GM12891 (cell line): ENCODE measurements around the gene SNX11.
"Not testable (repeated sequence)": the region's sequence is repeated elsewhere in the genome, so short reads cannot be mapped to it uniquely, and the experiment has no call there.

Source experiments
- DNase-seq: peaks from one replicate; pipeline ENCODE4 v3.0.0; 2011; ENCODE audit warnings: low spot score; ENCODE audit not compliant: insufficient read length
- FAIRE-seq: peaks from 2 replicates; lab custom pipeline; 2011; peaks lifted over from hg19 to GRCh38; lab: Jason Lieb, UNC
- PAX5 ChIP-seq: IDR thresholded peaks from 2 replicates; pipeline ENCODE4 v1.6.1; 2011; ENCODE audit warnings: low read length, moderate library complexity, mild to moderate bottlenecking; ENCODE audit not compliant: insufficient read depth, severe bottlenecking
- POLR2A ChIP-seq: IDR thresholded peaks from 2 replicates; pipeline ENCODE4 v1.6.1; 2011; ENCODE audit warnings: low read depth, low read length, control low read depth
- POLR2AphosphoS5 ChIP-seq: IDR thresholded peaks from 2 replicates; pipeline ENCODE4 v1.6.1; 2011; ENCODE audit warnings: low read depth, low read length, control low read depth
- POU2F2 ChIP-seq: IDR thresholded peaks from 2 replicates; pipeline ENCODE4 v1.6.1; 2011; ENCODE audit warnings: low read depth, mild to moderate bottlenecking, control low read depth, low read length, moderate library complexity
- SPI1 ChIP-seq: IDR thresholded peaks from 2 replicates; pipeline ENCODE4 v1.6.1; 2011; ENCODE audit warnings: low read depth, low read length, control low read depth
- TAF1 ChIP-seq: IDR thresholded peaks from 2 replicates; pipeline ENCODE4 v1.6.1; 2011; ENCODE audit warnings: low read depth, low read length, control low read depth

Gene SNX11

GRCh38 chr17:48068491-48068961, 39.0 kb upstream of the SNX11 start:
- FAIRE-seq (no peak), DNase-seq (no peak)
- TF ChIP-seq SPI1 (no peak), POU2F2 (no peak), TAF1 (no peak), POLR2AphosphoS5 (no peak), POLR2A (no peak), PAX5 (no peak)

GRCh38 chr17:48070195-48070594, 37.4 kb upstream of the SNX11 start:
- TF ChIP-seq POU2F2, result no peak
- TF ChIP-seq POLR2A, result no peak
- no peak for TF ChIP-seq TAF1
- no peak for TF ChIP-seq POLR2AphosphoS5
- DNase-seq (no peak), FAIRE-seq (no peak)

- DNase-seq (no peak), FAIRE-seq (no peak)
- no peak for TF ChIP-seq TAF1
- TF ChIP-seq POLR2AphosphoS5, result no peak
- no peak for TF ChIP-seq POLR2A
- TF ChIP-seq SPI1, result no peak
- no peak for TF ChIP-seq PAX5
- TF ChIP-seq POU2F2, result no peak
Observed at GRCh38 chr17:48071654-48072053, 35.9 kb upstream of the SNX11 start.

- not testable (repeated sequence) for FAIRE-seq, DNase-seq
Observed at GRCh38 chr17:48072811-48073210, 34.8 kb upstream of the SNX11 start.

GRCh38 chr17:48073566-48074094, 33.9 kb upstream of the SNX11 start:
- not testable (repeated sequence) for DNase-seq, FAIRE-seq

- FAIRE-seq, result peak; percentile 38
- TF ChIP-seq TAF1 (no peak), POU2F2 (no peak), SPI1 (no peak), POLR2A (no peak), PAX5 (no peak), POLR2AphosphoS5 (no peak)
- DNase-seq, result no peak
Observed at GRCh38 chr17:48074322-48075081, 33.1 kb upstream of the SNX11 start.

- not testable (repeated sequence) for DNase-seq, FAIRE-seq
Observed at GRCh38 chr17:48077152-48077551, 30.4 kb upstream of the SNX11 start.

GRCh38 chr17:48081858-48082257, 25.7 kb upstream of the SNX11 start:
- TF ChIP-seq POLR2A, result no peak
- TF ChIP-seq POU2F2, result no peak
- TF ChIP-seq TAF1, result no peak
- TF ChIP-seq PAX5, result no peak
- TF ChIP-seq POLR2AphosphoS5, result no peak
- no peak for TF ChIP-seq SPI1
- FAIRE-seq, result no peak

GRCh38 chr17:48084932-48085331, 22.6 kb upstream of the SNX11 start:
- no peak for FAIRE-seq
- no peak for DNase-seq
- TF ChIP-seq PAX5, result no peak
- no peak for TF ChIP-seq POU2F2
- no peak for TF ChIP-seq POLR2A
- no peak for TF ChIP-seq POLR2AphosphoS5

More at GRCh38 chr17:48081858-48082257, 25.7 kb upstream of the SNX11 start:
- no peak for DNase-seq

- no peak for DNase-seq
- TF ChIP-seq SPI1 (no peak), POLR2A (no peak), POLR2AphosphoS5 (no peak), TAF1 (no peak), POU2F2 (no peak), PAX5 (no peak)
- FAIRE-seq, result no peak
Observed at GRCh38 chr17:48093341-48094045, 14.1 kb upstream of the SNX11 start.
